Neural cell (in vitro differentiated cells): Measurements from ENCODE around the gene EIF1B. TPM values are rescaled to one million over a fixed set of nuclear protein-coding genes. Genes with fewer than 3 reads are reported as not detected.

Experiments used
- H2AFZ ChIP-seq: fragments of 200-600, 300-800 bp; sonication (generic), shearing (Covaris generic); 2 replicates; pipeline ENCODE4 v1.6.0; 2014; ENCODE audit warnings: low read depth, mild to moderate bottlenecking, antibody characterized with exemption, low read length, moderate library complexity
- H3F3A ChIP-seq: fragments of 200-600 bp; shearing (Covaris generic); 2 replicates; pipeline ENCODE4 v1.6.1; 2016; ENCODE audit warnings: mild to moderate bottlenecking, moderate library complexity, mixed read lengths, antibody characterized with exemption, low read length; ENCODE audit not compliant: insufficient read depth, poor library complexity, severe bottlenecking
- H3K27ac ChIP-seq: fragments of 200-600, 300-800 bp; sonication (generic), shearing (Covaris generic); 2 replicates; pipeline ENCODE4 v1.5.1; 2014; ENCODE audit warnings: mild to moderate bottlenecking, low read length, moderate library complexity
- H3K27me3 ChIP-seq: fragments of 300-800, 200-600 bp; sonication (generic), shearing (Covaris generic); 2 replicates; pipeline ENCODE4 v1.6.0; 2014; ENCODE audit warnings: mild to moderate bottlenecking, low read depth, low read length, moderate library complexity; ENCODE audit not compliant: insufficient read depth
- H3K36me3 ChIP-seq: fragments of 300-800, 200-600 bp; sonication (generic), shearing (Covaris generic); 2 replicates; pipeline ENCODE4 v1.5.1; 2014; ENCODE audit warnings: mild to moderate bottlenecking, antibody characterized with exemption, low read length, moderate library complexity; ENCODE audit not compliant: insufficient read depth
- H3K4me2 ChIP-seq: fragments of 300-800, 200-600 bp; sonication (generic), shearing (Covaris generic); 2 replicates; pipeline ENCODE4 v1.6.0; 2014; ENCODE audit warnings: mild to moderate bottlenecking, low read length
- H3K4me3 ChIP-seq: fragments of 300-800, 200-600 bp; sonication (generic), shearing (Covaris generic); 2 replicates; pipeline ENCODE4 v1.5.1; 2014; ENCODE audit warnings: mild to moderate bottlenecking, low read length, moderate library complexity
- H3K79me2 ChIP-seq: fragments of 200-600 bp; shearing (Covaris generic); replicated peaks from 2 replicates; pipeline ENCODE4 v1.6.0; 2014; ENCODE audit warnings: mild to moderate bottlenecking, low read length, moderate library complexity; ENCODE audit not compliant: insufficient read depth
- H3K9ac ChIP-seq: fragments of 300-800, 200-600 bp; sonication (generic), shearing (Covaris generic); 2 replicates; pipeline ENCODE4 v1.6.1; 2016; ENCODE audit warnings: mild to moderate bottlenecking, low read length, mixed read lengths
- H3K9me2 ChIP-seq: fragments of 200-600 bp; shearing (Covaris generic); 2 replicates; pipeline ENCODE4 v1.6.1; 2016; ENCODE audit warnings: mild to moderate bottlenecking, low read length, mixed read lengths; ENCODE audit not compliant: insufficient read depth
- H3K9me3 ChIP-seq: fragments of 200-600, 300-800 bp; sonication (generic), shearing (Covaris generic); 2 replicates; pipeline ENCODE4 v1.6.1; 2016; ENCODE audit warnings: mild to moderate bottlenecking, mixed run types, low read length, moderate library complexity, mixed read lengths
- H4K20me1 ChIP-seq: fragments of 200-600 bp; shearing (Covaris generic); 2 replicates; pipeline ENCODE4 v1.6.1; 2016; ENCODE audit warnings: mild to moderate bottlenecking, mixed run types; ENCODE audit not compliant: insufficient read depth
- CTCF ChIP-seq: fragments of 450-650 bp; IDR thresholded peaks from 2 replicates; pipeline ENCODE4 v1.5.1; 2014; ENCODE audit warnings: antibody characterized with exemption, mild to moderate bottlenecking, moderate library complexity; ENCODE audit not compliant: poor library complexity, severe bottlenecking
- EP300 ChIP-seq: fragments of 450-650 bp; conservative IDR thresholded peaks from 2 replicates; pipeline ENCODE4 v1.6.1; 2014; ENCODE audit warnings: antibody characterized with exemption, mild to moderate bottlenecking, moderate library complexity; ENCODE audit not compliant: poor library complexity, severe bottlenecking
- EZH2 ChIP-seq: fragments of 200-600, 300-800 bp; shearing (Covaris generic), sonication (generic); IDR thresholded peaks from 2 replicates; pipeline ENCODE4 v1.6.1; 2014; ENCODE audit warnings: antibody characterized with exemption, low read length, borderline replicate concordance, mild to moderate bottlenecking; ENCODE audit not compliant: insufficient read depth, poor library complexity, severe bottlenecking
- MXI1 ChIP-seq: fragments of 450-650 bp; conservative IDR thresholded peaks from 2 replicates; pipeline ENCODE4 v1.6.1; 2014; ENCODE audit warnings: antibody characterized with exemption, mild to moderate bottlenecking; ENCODE audit not compliant: poor library complexity, severe bottlenecking
- POLR2AphosphoS5 ChIP-seq: IDR thresholded peaks from 2 replicates; pipeline ENCODE4 v1.6.1; 2012
- RAD21 ChIP-seq: fragments of 450-650 bp; conservative IDR thresholded peaks from 2 replicates; pipeline ENCODE4 v1.6.1; 2014; ENCODE audit warnings: antibody characterized with exemption, mild to moderate bottlenecking, moderate library complexity
- REST ChIP-seq: IDR thresholded peaks from 2 replicates; pipeline ENCODE4 v1.6.1; 2012; ENCODE audit warnings: borderline replicate concordance
- SMC3 ChIP-seq: fragments of 450-650 bp; conservative IDR thresholded peaks from 2 replicates; pipeline ENCODE4 v1.6.1; 2014; ENCODE audit warnings: antibody characterized with exemption, mild to moderate bottlenecking, moderate library complexity; ENCODE audit not compliant: poor library complexity
- TAF1 ChIP-seq: IDR thresholded peaks from 2 replicates; pipeline ENCODE4 v1.6.1; 2012; ENCODE audit warnings: low read depth
- polyA plus RNA-seq: library from polyadenylated mRNA; depleted of rRNA; stranded (reverse); fragments of >200 nt; gene quantifications from 2 replicates; pipeline ENCODE4 v1.2.3, GENCODE V29; 2014

The EIF1B gene
- polyA plus RNA-seq, 1 donor from 2014 or later: 88.0 TPM

- H3K9ac ChIP-seq: no peak overlapping the region
- no peaks in the 10 kb centered on the region for H3K36me3 ChIP-seq
Observed at GRCh38 chr3:40336511-40337135, 27.1 kb downstream of the EIF1B start.

More at GRCh38 chr3:40336511-40337135, 27.1 kb downstream of the EIF1B start:
- Histone ChIP-seq H4K20me1 (no peaks in the 10 kb centered on the region), H3K9me3 (no peaks in the 10 kb centered on the region), H3K4me2 (no peak overlapping the region), H3K79me2 (no peaks in the 10 kb centered on the region), H3K4me3 (no peak overlapping the region), H3K27ac (no peak overlapping the region), H3K9me2 (no peaks in the 10 kb centered on the region), H2AFZ (no peak overlapping the region), H3K27me3 (no peaks in the 10 kb centered on the region), H3F3A (no peaks in the 10 kb centered on the region)
- TF ChIP-seq POLR2AphosphoS5 (no peak), MXI1 (no peak), CTCF (no peak), REST (no peak), EP300 (no peak), EZH2 (no peak), TAF1 (no peak), SMC3 (no peak), RAD21 (no peak)
